Parathyroid adenoma (tissue), 2 donors: ENCODE measurements around the gene FADS3.

Experiments
- H2AFZ ChIP-seq: fragments of 300-600 bp; sonication (generic); one replicate; pipeline ENCODE4 v1.7.0; 2017; ENCODE audit warnings: antibody characterized with exemption, mild to moderate bottlenecking
- H3K27ac ChIP-seq: fragments of 300-600 bp; sonication (generic); one replicate; pipeline ENCODE4 v1.7.0; 2017
- H3K27me3 ChIP-seq: fragments of 300-600 bp; sonication (generic); one replicate; pipeline ENCODE4 v1.7.0; 2017; ENCODE audit warnings: low read length; ENCODE audit not compliant: control insufficient read depth, insufficient read depth
- H3K36me3 ChIP-seq: fragments of 300-600 bp; sonication (generic); one replicate; pipeline ENCODE4 v1.7.0; 2017; ENCODE audit warnings: low read length; ENCODE audit not compliant: control insufficient read depth, insufficient read depth
- H3K4me1 ChIP-seq: fragments of 300-600 bp; sonication (generic); one replicate; pipeline ENCODE4 v1.7.0; 2017; ENCODE audit warnings: control low read depth
- H3K4me2 ChIP-seq: fragments of 300-600 bp; sonication (generic); one replicate; pipeline ENCODE4 v1.7.0; 2017; ENCODE audit warnings: low read length
- H3K4me3 ChIP-seq: fragments of 300-600 bp; sonication (generic); one replicate; pipeline ENCODE4 v1.7.0; 2017; ENCODE audit warnings: low read depth, low read length
- H3K79me2 ChIP-seq: fragments of 300-600 bp; sonication (generic); one replicate; pipeline ENCODE4 v1.7.0; 2017; ENCODE audit warnings: control low read depth
- H3K9ac ChIP-seq: fragments of 300-600 bp; sonication (generic); one replicate; pipeline ENCODE4 v1.7.0; 2017; ENCODE audit warnings: mild to moderate bottlenecking
- H3K9me3 ChIP-seq: fragments of 300-600 bp; sonication (generic); one replicate; pipeline ENCODE4 v1.7.0; 2017; ENCODE audit warnings: low read length; ENCODE audit not compliant: control insufficient read depth
- TF ChIP-seq, protein P1 (sequence below): fragments of 300-600 bp; sonication (generic); IDR thresholded peaks from one replicate; pipeline ENCODE4 v1.7.0; 2017; ENCODE audit warnings: antibody characterized with exemption, mild to moderate bottlenecking
- donor health status: primary hyperparathyroidism.

Gene FADS3

GRCh38 chr11:61827571-61828378 is 63.6 kb downstream of the FADS3 start, which contains the start of gene FADS2:
TSS of gene FADS2 (plus strand) at chr11:61828300. CDS start at chr11:61828391, 91 bp downstream.
- Histone ChIP-seq H3K27ac (peak within 1 kb of the TSS; percentile 81), H3K27me3 (no peaks in the 10 kb centered on the region), H2AFZ (peak within 1 kb of the TSS; percentile 76)

GRCh38 chr11:61826930-61827570 is 64.3 kb downstream of the FADS3 start:
- Histone ChIP-seq H3K36me3 (no peaks in the 10 kb centered on the region), H3K27ac (peak overlapping the region; percentile 81), H3K4me3 (peak overlapping the region; percentile 56), H3K4me2 (peak overlapping the region; percentile 81), H3K27me3 (no peaks in the 10 kb centered on the region), H3K79me2 (no peaks in the 10 kb centered on the region), H3K4me1 (peaks cover 9% of the 10 kb centered on the region), H3K9me3 (no peaks in the 10 kb centered on the region), H3K9ac (no peak overlapping the region), H2AFZ (peak overlapping the region; percentile 76)
- TF ChIP-seq, protein P1, sequence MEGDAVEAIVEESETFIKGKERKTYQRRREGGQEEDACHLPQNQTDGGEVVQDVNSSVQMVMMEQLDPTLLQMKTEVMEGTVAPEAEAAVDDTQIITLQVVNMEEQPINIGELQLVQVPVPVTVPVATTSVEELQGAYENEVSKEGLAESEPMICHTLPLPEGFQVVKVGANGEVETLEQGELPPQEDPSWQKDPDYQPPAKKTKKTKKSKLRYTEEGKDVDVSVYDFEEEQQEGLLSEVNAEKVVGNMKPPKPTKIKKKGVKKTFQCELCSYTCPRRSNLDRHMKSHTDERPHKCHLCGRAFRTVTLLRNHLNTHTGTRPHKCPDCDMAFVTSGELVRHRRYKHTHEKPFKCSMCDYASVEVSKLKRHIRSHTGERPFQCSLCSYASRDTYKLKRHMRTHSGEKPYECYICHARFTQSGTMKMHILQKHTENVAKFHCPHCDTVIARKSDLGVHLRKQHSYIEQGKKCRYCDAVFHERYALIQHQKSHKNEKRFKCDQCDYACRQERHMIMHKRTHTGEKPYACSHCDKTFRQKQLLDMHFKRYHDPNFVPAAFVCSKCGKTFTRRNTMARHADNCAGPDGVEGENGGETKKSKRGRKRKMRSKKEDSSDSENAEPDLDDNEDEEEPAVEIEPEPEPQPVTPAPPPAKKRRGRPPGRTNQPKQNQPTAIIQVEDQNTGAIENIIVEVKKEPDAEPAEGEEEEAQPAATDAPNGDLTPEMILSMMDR, result no peak

More at GRCh38 chr11:61827571-61828378, 63.6 kb downstream of the FADS3 start, which contains the start of gene FADS2:
- no peaks in the 10 kb centered on the region for H3K79me2 ChIP-seq
- H3K4me1 ChIP-seq, result peaks cover 16% of the 10 kb centered on the region
- peak within 1 kb of the TSS; percentile 56 for H3K4me3 ChIP-seq
- no peaks in the 10 kb centered on the region for H3K36me3 ChIP-seq
- TF ChIP-seq, protein P1, result no peak
- H3K9me3 ChIP-seq, result no peaks in the 10 kb centered on the region
- H3K4me2 ChIP-seq, result peak within 1 kb of the TSS; percentile 81
- no peak within 1 kb of the TSS for H3K9ac ChIP-seq
